ENCODE measurements around the gene CNTN5.

DNA sequence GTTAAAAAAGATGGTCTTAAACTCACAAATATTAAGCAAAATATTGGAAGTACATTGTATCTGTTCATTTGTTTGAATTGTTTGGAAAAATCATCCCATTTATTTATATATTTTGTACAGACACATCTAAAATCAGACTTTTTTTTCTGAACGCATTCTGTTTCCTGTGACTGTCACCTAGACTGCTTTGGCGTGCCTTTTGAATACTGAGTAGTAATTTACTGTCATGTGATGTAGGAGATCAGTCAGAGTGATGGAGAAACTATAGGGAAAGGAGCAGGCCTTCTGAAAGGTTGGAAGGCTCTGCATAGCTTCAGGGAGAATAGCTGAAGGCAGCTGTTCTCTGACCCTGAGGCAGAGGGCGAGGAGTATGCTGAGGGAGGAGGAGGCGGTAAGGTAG, 1214.3 kb downstream of the CNTN5 start:
- no peak for TF ChIP-seq POLR2A (IDR thresholded peaks at IDR 0.05)
- TF ChIP-seq, protein P1, sequence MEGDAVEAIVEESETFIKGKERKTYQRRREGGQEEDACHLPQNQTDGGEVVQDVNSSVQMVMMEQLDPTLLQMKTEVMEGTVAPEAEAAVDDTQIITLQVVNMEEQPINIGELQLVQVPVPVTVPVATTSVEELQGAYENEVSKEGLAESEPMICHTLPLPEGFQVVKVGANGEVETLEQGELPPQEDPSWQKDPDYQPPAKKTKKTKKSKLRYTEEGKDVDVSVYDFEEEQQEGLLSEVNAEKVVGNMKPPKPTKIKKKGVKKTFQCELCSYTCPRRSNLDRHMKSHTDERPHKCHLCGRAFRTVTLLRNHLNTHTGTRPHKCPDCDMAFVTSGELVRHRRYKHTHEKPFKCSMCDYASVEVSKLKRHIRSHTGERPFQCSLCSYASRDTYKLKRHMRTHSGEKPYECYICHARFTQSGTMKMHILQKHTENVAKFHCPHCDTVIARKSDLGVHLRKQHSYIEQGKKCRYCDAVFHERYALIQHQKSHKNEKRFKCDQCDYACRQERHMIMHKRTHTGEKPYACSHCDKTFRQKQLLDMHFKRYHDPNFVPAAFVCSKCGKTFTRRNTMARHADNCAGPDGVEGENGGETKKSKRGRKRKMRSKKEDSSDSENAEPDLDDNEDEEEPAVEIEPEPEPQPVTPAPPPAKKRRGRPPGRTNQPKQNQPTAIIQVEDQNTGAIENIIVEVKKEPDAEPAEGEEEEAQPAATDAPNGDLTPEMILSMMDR (IDR thresholded peaks at IDR 0.05): no peak
